Panc1 (cell line): ENCODE results near the gene CYB5B. TPM values are rescaled to one million over a fixed set of nuclear protein-coding genes. Genes with fewer than 3 reads are reported as not detected.
"Not testable (repeated sequence)": the region's sequence is repeated elsewhere in the genome, so short reads cannot be mapped to it uniquely, and the experiment has no call there.

Experiments
- ATAC-seq: fragments of 200-7000 bp; cut with Tn5 transposase; 2 replicates; pipeline ENCODE4 v1.9.1; 2020; ENCODE audit warnings: mild to moderate bottlenecking, moderate library complexity
- BruUV-seq: library from RNA; stranded (reverse); fragments of 400-500 nt; replicated peaks from 2 replicates; lab custom pipeline; 2021; lab: Mats Ljungman, UMichigan
- CTCF ChIA-PET: fragments of 300-600 bp; sonication (Branson Sonifier 250); formaldehyde crosslinking; loops from one replicate; lab custom pipeline; 2022; ENCODE audit warnings: antibody characterized with exemption; lab: Charles Lee
- POLR2A ChIA-PET: fragments of 300-600 bp; sonication (Branson Sonifier 250); formaldehyde crosslinking; loops from one replicate; lab custom pipeline; 2022; ENCODE audit warnings: antibody characterized with exemption; lab: Charles Lee
- DNase-seq: peaks from one replicate; pipeline ENCODE4 v3.0.0-alpha.2; 2010; ENCODE audit warnings: low read depth, low spot score
- H3K27ac ChIP-seq: 2 replicates; pipeline ENCODE4 v1.5.1; 2011; ENCODE audit warnings: mild to moderate bottlenecking, low read length, inconsistent platforms
- H3K27me3 ChIP-seq: fragments of 200-500 bp; sonication (Bioruptor generic); 2 replicates; pipeline ENCODE4 v1.6.0; 2014; ENCODE audit warnings: low read length, inconsistent platforms; ENCODE audit not compliant: control insufficient read depth, insufficient read depth
- H3K36me3 ChIP-seq: fragments of 200-500 bp; sonication (Bioruptor generic); 2 replicates; pipeline ENCODE4 v1.5.1; 2014; ENCODE audit warnings: inconsistent platforms, mild to moderate bottlenecking, low read length, moderate library complexity; ENCODE audit not compliant: control insufficient read depth, insufficient read depth
- H3K4me1 ChIP-seq: 2 replicates; pipeline ENCODE4 v1.5.1; 2011; ENCODE audit warnings: inconsistent platforms, mild to moderate bottlenecking, low read length, moderate library complexity; ENCODE audit not compliant: control insufficient read depth, insufficient read depth
- H3K4me3 ChIP-seq, 2 experiments: 2 replicates each; pipeline ENCODE4 v1.5.1; 2011 to 2012; ENCODE audit warnings: low read depth in 2 of 2, low read length in 2 of 2, mild to moderate bottlenecking in 2 of 2, inconsistent platforms in 1 of 2, moderate library complexity in 1 of 2
- H3K9me3 ChIP-seq: fragments of 200-500 bp; sonication (Bioruptor generic); 2 replicates; pipeline ENCODE4 v1.5.1; 2014; ENCODE audit warnings: low read depth, mild to moderate bottlenecking, inconsistent platforms, low read length, moderate library complexity; ENCODE audit not compliant: control insufficient read depth, insufficient read depth
- POLR2AphosphoS5 ChIP-seq: IDR thresholded peaks from 2 replicates; pipeline ENCODE4 v1.6.1; 2012; ENCODE audit warnings: mild to moderate bottlenecking, low read depth, low read length, moderate library complexity
- SIN3A ChIP-seq: IDR thresholded peaks from 2 replicates; pipeline ENCODE4 v1.6.1; 2012; ENCODE audit warnings: low read depth, mild to moderate bottlenecking, low read length, moderate library complexity, borderline replicate concordance; ENCODE audit not compliant: insufficient read depth
- TCF7L2 ChIP-seq: IDR thresholded peaks from 2 replicates; pipeline ENCODE4 v1.6.1; 2011; ENCODE audit warnings: mild to moderate bottlenecking, low read depth, low read length, inconsistent platforms
- in situ Hi-C: cut with HindIII; loops from 2 replicates; pipeline ENCODE4 v1.10.0; 2016; ENCODE audit warnings: low sequenced_read_pairs, low pct_unique_long_range_greater_than_20kb
- intact Hi-C: fragments of 100-400 bp; cut with micrococcal nuclease; formaldehyde crosslinking; loops from one replicate; pipeline ENCODE4 v1.10.0; 2022; ENCODE audit not compliant: unreplicated experiment
- total RNA-seq: library from RNA; stranded (reverse); gene quantifications from one replicate; pipeline ENCODE4 v1.2.1, GENCODE V29; 2021; ENCODE audit not compliant: unreplicated experiment
- TF ChIP-seq, protein P1 (sequence below): fragments of 450-650 bp; IDR thresholded peaks from 2 replicates; pipeline ENCODE4 v1.5.1; 2017; ENCODE audit warnings: mild to moderate bottlenecking
- TF ChIP-seq, protein P2 (sequence below), 2 experiments: IDR thresholded peaks; 2 replicates each; pipeline ENCODE4 v1.6.1; 2011 to 2012; ENCODE audit warnings: low read depth in 2 of 2, control low read depth in 1 of 2, low read length in 1 of 2, mild to moderate bottlenecking in 1 of 2, moderate library complexity in 1 of 2; ENCODE audit not compliant: insufficient read depth in 1 of 2

CYB5B gene
- total RNA-seq, 1 experiment from 2014 or later: 326 TPM

DNA sequence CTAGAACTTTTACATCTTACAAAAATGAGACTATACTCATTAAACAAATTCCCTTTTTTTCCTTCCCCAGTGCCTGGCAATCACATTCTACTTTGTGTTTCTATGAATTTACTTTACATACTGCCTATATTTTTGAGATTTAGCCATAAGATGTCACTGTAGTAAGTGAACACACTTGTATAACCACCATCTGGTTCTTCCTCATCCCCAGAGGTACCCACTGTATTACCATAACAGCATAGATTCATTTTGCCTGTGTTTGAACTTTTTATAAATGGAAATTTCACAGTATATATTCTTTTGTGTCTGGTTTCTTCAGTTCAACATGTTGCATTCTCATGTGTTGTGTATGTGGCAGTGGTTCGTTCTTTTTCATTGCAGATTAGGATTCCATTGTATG, 15.8 kb downstream of the CYB5B start:
- ChIA-PET POLR2A (no interaction called here), CTCF (no interaction called here)
- in situ Hi-C loops: no loop called here
- Histone ChIP-seq H3K4me3 (no peak overlapping the region), H3K9me3 (no peaks in the 10 kb centered on the region), H3K4me1 (peaks cover 55% of the 10 kb centered on the region), H3K36me3 (peaks cover 4% of the 10 kb centered on the region; the same call in 1 of the 2 replicates), H3K27ac (peak overlapping the region; percentile 36; the same call in 1 of the 2 replicates), H3K27me3 (no peaks in the 10 kb centered on the region)
- DNase-seq: no peak
- no TSS peak for BruUV-seq
- intact Hi-C loops: no loop called here
- TF ChIP-seq, protein P1, sequence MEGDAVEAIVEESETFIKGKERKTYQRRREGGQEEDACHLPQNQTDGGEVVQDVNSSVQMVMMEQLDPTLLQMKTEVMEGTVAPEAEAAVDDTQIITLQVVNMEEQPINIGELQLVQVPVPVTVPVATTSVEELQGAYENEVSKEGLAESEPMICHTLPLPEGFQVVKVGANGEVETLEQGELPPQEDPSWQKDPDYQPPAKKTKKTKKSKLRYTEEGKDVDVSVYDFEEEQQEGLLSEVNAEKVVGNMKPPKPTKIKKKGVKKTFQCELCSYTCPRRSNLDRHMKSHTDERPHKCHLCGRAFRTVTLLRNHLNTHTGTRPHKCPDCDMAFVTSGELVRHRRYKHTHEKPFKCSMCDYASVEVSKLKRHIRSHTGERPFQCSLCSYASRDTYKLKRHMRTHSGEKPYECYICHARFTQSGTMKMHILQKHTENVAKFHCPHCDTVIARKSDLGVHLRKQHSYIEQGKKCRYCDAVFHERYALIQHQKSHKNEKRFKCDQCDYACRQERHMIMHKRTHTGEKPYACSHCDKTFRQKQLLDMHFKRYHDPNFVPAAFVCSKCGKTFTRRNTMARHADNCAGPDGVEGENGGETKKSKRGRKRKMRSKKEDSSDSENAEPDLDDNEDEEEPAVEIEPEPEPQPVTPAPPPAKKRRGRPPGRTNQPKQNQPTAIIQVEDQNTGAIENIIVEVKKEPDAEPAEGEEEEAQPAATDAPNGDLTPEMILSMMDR: no peak
- TF ChIP-seq SIN3A: no peak
- TF ChIP-seq TCF7L2: no peak
- TF ChIP-seq, protein P2, sequence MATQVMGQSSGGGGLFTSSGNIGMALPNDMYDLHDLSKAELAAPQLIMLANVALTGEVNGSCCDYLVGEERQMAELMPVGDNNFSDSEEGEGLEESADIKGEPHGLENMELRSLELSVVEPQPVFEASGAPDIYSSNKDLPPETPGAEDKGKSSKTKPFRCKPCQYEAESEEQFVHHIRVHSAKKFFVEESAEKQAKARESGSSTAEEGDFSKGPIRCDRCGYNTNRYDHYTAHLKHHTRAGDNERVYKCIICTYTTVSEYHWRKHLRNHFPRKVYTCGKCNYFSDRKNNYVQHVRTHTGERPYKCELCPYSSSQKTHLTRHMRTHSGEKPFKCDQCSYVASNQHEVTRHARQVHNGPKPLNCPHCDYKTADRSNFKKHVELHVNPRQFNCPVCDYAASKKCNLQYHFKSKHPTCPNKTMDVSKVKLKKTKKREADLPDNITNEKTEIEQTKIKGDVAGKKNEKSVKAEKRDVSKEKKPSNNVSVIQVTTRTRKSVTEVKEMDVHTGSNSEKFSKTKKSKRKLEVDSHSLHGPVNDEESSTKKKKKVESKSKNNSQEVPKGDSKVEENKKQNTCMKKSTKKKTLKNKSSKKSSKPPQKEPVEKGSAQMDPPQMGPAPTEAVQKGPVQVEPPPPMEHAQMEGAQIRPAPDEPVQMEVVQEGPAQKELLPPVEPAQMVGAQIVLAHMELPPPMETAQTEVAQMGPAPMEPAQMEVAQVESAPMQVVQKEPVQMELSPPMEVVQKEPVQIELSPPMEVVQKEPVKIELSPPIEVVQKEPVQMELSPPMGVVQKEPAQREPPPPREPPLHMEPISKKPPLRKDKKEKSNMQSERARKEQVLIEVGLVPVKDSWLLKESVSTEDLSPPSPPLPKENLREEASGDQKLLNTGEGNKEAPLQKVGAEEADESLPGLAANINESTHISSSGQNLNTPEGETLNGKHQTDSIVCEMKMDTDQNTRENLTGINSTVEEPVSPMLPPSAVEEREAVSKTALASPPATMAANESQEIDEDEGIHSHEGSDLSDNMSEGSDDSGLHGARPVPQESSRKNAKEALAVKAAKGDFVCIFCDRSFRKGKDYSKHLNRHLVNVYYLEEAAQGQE (IDR thresholded peaks at IDR 0.05; ENCODE audit: insufficient read depth in 1 of 2, low read depth in 2 of 2, low read length in 1 of 2): no peak
- TF ChIP-seq POLR2AphosphoS5: no peak
- ATAC-seq: no peak

DNA sequence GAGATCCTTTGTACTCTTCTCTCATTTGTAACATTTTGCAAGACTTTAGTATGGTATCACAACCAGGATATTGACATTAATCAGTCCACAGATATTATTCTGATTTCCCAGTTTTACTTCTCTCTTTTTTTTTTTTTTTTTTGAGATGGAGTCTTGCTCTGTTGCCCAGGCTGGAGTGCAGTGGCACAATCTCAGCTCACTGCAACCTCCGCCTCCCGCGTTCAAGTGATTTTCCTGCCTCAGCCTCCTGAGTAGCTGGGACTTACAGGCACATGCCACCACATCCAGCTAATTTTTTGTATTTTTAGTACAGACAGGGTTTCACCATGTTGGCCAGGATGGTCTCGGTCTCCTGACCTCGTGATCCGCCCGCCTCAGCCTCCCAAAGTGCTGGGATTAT, 16.6 kb downstream of the CYB5B start:
- POLR2A ChIA-PET: interaction anchor here (0.7 kb wide), 1 partner anchor 17 kb away, joined by 10 read pairs; no protein-coding TSS in a partner anchor
- intact Hi-C loops, ATAC-seq, H3K4me3 ChIP-seq, H3K27me3 ChIP-seq, H3K36me3 ChIP-seq, in situ Hi-C loops, H3K9me3 ChIP-seq, DNase-seq, CTCF ChIA-PET, BruUV-seq: not testable (repeated sequence)
- Histone ChIP-seq H3K27ac (peak overlapping the region; percentile 71; the same call in 1 of the 2 replicates), H3K4me1 (peaks cover 50% of the 10 kb centered on the region)

DNA sequence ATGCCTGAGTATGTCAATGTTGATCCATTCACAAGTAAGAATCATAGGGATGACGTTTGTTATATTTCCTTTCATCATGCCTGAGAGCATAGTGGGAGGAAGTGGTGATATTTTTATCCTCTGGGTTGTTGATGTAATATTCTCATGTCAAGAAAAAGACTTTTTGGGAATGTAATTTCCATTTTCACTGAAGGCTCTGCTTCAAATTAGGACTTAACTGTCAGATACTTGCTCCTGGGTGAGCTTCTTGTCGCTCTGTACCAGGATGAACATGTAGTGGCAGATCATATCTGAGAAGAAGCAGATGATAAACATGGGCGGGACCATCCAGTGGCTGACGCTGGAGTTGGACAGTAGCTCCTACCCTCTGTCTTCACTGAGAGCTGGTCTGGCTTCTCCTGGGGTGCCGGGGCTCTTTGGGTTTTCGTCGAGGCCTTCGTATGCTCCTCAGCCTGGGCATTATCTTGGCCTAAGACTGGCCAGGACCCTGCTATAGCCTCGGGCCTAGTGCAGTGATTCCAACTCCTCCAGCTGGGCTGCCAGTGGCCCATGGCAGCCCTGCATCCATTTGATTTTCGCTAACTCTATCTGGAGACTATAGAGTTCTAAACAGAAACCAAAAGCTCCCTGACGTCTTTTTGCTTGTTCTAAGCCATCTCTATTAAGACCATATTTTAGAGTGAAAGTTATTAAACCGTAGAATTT, 19.7 kb downstream of the CYB5B start:
- CTCF ChIA-PET: no interaction called here
- intact Hi-C loops: no loop called here
- DNase-seq (peak; percentile 15), ATAC-seq (peak; percentile 84)
- no TSS peak for BruUV-seq
- Histone ChIP-seq H3K4me3 (peak overlapping the region; percentile 6 to 9; a peak in 2 of 4 replicates), H3K27me3 (no peaks in the 10 kb centered on the region), H3K27ac (peak overlapping the region; percentile 87), H3K4me1 (peaks cover 45% of the 10 kb centered on the region), H3K36me3 (peaks cover 14% of the 10 kb centered on the region; the same call in 1 of the 2 replicates), H3K9me3 (no peaks in the 10 kb centered on the region)
- in situ Hi-C loops: no loop called here
- POLR2A ChIA-PET: interaction anchor here (1.6 kb wide), 1 partner anchor 19 kb away, joined by 4 read pairs; no protein-coding TSS in a partner anchor
- TF ChIP-seq, protein P2 (IDR thresholded peaks at IDR 0.05; ENCODE audit: insufficient read depth in 1 of 2, low read depth in 2 of 2, low read length in 1 of 2): no peak
- TF ChIP-seq SIN3A: no peak
- TF ChIP-seq TCF7L2: no peak
- TF ChIP-seq POLR2AphosphoS5: no peak
- TF ChIP-seq, protein P1: no peak
